GM15510 (cell line): Measurements from ENCODE around the gene PLXNB3.

ENCODE experiments used
- POLR2A ChIP-seq: IDR thresholded peaks from 3 replicates; pipeline ENCODE4 v1.6.1; 2011; ENCODE audit warnings: borderline replicate concordance; ENCODE audit not compliant: insufficient read length; ENCODE audit errors: extremely low read depth

PLXNB3 gene

GRCh38 chrX:153803211-153804099, 39.4 kb downstream of the PLXNB3 start:
- no peak for TF ChIP-seq POLR2A

- TF ChIP-seq POLR2A = no peak
Observed at GRCh38 chrX:153804100-153804595, 40.1 kb downstream of the PLXNB3 start.

GRCh38 chrX:153804621-153805020, 40.6 kb downstream of the PLXNB3 start:
- no peak for TF ChIP-seq POLR2A

GRCh38 chrX:153805436-153805835, 41.4 kb downstream of the PLXNB3 start:
- TF ChIP-seq POLR2A = no peak

GRCh38 chrX:153806999-153807575, 43.0 kb downstream of the PLXNB3 start:
- no peak for TF ChIP-seq POLR2A

- no peak for TF ChIP-seq POLR2A
Observed at GRCh38 chrX:153807976-153808375, 43.9 kb downstream of the PLXNB3 start.

- TF ChIP-seq POLR2A = no peak
Observed at GRCh38 chrX:153812220-153812619, 48.2 kb downstream of the PLXNB3 start.

GRCh38 chrX:153813161-153813560, 49.1 kb downstream of the PLXNB3 start:
- no peak for TF ChIP-seq POLR2A

- TF ChIP-seq POLR2A = no peak
Observed at GRCh38 chrX:153814591-153815315, 50.7 kb downstream of the PLXNB3 start.

- TF ChIP-seq POLR2A = no peak
Observed at GRCh38 chrX:153816831-153817690, 53.0 kb downstream of the PLXNB3 start.

GRCh38 chrX:153818571-153819383, 54.7 kb downstream of the PLXNB3 start:
- no peak for TF ChIP-seq POLR2A

GRCh38 chrX:153819384-153820040, 55.5 kb downstream of the PLXNB3 start:
- TF ChIP-seq POLR2A = no peak

- no peak for TF ChIP-seq POLR2A
Observed at GRCh38 chrX:153820601-153821000, 56.6 kb downstream of the PLXNB3 start.
